Cardiac muscle cell (in vitro differentiated cells and primary cell): ENCODE data around the gene SPESP1. TPM values are rescaled to one million over a fixed set of nuclear protein-coding genes. Genes with fewer than 3 reads are reported as not detected.

ENCODE experiments used
- DNase-seq, 2 donors: peaks; one replicate each; pipeline versions ENCODE4 v3.0.0 to v3.0.0-alpha.2; 2010 to 2017; ENCODE audit warnings: low read depth in 1 of 2, low spot score in 1 of 2
- H3K27ac ChIP-seq: fragments of 200-600 bp; sonication (generic); 2 replicates; pipeline ENCODE4 v1.5.1; 2016
- H3K27me3 ChIP-seq: fragments of 200-600 bp; sonication (generic); 2 replicates; pipeline ENCODE4 v1.6.0; 2016; ENCODE audit warnings: control low read depth
- H3K36me3 ChIP-seq: fragments of 200-600 bp; sonication (generic); 2 replicates; pipeline ENCODE4 v1.5.1; 2016; ENCODE audit warnings: control low read depth
- H3K4me1 ChIP-seq: fragments of 200-600 bp; sonication (generic); 2 replicates; pipeline ENCODE4 v1.8.1; 2017; ENCODE audit warnings: low read depth, mild to moderate bottlenecking, mixed run types
- H3K4me3 ChIP-seq: fragments of 200-600 bp; sonication (generic); 2 replicates; pipeline ENCODE4 v1.5.1; 2016; ENCODE audit warnings: mild to moderate bottlenecking
- H3K9me3 ChIP-seq: fragments of 200-600 bp; sonication (generic); 2 replicates; pipeline ENCODE4 v1.5.1; 2017; ENCODE audit warnings: low read depth, mild to moderate bottlenecking, control low read depth
- polyA plus RNA-seq: library from polyadenylated mRNA; unstranded; fragments of >200 nt; fragmentation: Nextera tagmentation; extraction: Ambion mirVana; gene quantifications from 2 replicates; pipeline ENCODE4 v1.2.1, GENCODE V29; 2016
- total RNA-seq: library from RNA; depleted of rRNA; stranded (reverse); fragments of >200 nt; gene quantifications from 2 replicates; pipeline ENCODE4 v1.2.3, GENCODE V29; 2016
- TF ChIP-seq, protein P1 (sequence below): IDR thresholded peaks from 2 replicates; pipeline ENCODE4 v1.5.1; 2012; ENCODE audit warnings: low read depth, mild to moderate bottlenecking, low read length

SPESP1 gene
- total and polyA plus RNA-seq, 2 experiments from 2014 or later = not detected

DNA sequence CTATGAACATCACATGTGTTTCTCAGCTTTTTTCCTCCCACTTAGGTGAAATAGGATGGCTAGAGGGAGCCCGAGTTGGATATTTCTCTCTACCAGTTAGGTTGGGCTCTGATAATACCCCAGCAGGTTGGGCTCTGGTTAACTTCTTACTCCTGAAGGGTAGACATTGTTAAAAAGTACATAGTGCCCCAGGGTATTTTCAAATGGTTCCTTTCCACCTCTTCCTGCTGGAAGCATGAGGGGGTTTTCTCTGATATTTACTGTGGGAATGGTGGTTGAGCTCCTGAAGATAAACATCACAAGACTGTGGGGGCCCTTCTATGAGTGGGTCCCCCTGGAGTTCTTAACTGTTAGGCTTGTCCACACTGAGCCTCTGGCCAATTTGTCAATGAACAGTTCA, 36.1 kb upstream of the SPESP1 start:
- no peak for DNase-seq
- Histone ChIP-seq H3K4me3 (no peak overlapping the region), H3K27ac (no peak overlapping the region), H3K27me3 (peaks cover 4% of the 10 kb centered on the region), H3K36me3 (no peaks in the 10 kb centered on the region), H3K9me3 (no peaks in the 10 kb centered on the region), H3K4me1 (peaks cover 10% of the 10 kb centered on the region)
- TF ChIP-seq, protein P1, sequence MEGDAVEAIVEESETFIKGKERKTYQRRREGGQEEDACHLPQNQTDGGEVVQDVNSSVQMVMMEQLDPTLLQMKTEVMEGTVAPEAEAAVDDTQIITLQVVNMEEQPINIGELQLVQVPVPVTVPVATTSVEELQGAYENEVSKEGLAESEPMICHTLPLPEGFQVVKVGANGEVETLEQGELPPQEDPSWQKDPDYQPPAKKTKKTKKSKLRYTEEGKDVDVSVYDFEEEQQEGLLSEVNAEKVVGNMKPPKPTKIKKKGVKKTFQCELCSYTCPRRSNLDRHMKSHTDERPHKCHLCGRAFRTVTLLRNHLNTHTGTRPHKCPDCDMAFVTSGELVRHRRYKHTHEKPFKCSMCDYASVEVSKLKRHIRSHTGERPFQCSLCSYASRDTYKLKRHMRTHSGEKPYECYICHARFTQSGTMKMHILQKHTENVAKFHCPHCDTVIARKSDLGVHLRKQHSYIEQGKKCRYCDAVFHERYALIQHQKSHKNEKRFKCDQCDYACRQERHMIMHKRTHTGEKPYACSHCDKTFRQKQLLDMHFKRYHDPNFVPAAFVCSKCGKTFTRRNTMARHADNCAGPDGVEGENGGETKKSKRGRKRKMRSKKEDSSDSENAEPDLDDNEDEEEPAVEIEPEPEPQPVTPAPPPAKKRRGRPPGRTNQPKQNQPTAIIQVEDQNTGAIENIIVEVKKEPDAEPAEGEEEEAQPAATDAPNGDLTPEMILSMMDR = no peak

DNA sequence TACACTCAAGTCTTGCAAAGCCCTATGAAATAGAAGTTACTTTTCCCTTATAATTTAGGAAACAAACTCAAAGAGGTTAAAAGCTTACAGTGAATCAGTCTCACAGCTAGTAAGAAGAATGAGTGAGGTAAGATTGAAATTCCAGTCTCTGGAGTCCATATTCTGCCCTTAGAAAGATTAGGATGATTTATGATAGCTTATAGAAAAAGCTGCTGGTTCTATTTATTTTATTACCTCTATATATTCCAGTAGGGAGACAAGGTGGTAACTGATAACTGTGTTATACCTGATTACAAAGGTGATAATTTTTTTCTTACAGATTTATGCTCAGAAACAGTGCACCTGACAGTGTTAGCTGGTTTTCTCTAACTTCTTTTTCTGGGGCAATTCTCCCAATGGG, 34.1 kb upstream of the SPESP1 start:
- TF ChIP-seq, protein P1 = no peak
- no peak for DNase-seq
- Histone ChIP-seq H3K4me3 (no peak overlapping the region), H3K36me3 (no peaks in the 10 kb centered on the region), H3K27ac (no peak overlapping the region), H3K27me3 (peaks cover 4% of the 10 kb centered on the region), H3K4me1 (peaks cover 10% of the 10 kb centered on the region), H3K9me3 (no peaks in the 10 kb centered on the region)

DNA sequence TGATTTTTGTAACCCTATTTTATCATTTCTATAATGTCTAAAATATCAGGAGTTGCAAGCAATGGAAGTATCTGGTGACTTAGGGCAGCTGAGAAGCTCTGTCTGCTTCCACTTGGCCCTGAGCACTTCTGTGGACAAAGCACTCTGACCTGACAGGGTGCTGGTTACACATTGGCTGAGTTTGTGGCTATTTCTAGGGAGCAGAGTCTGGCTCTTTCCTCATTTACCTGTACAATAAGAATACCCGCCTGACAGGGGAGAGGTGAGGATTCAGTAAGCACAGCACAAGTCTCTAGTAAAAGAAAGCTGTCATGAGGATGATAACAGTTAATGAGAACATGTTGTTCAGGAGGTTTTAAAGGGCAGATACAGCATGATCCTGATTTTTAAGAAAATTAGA, 33.3 kb upstream of the SPESP1 start:
- Histone ChIP-seq H3K9me3 (no peaks in the 10 kb centered on the region), H3K27me3 (no peaks in the 10 kb centered on the region), H3K36me3 (no peaks in the 10 kb centered on the region), H3K4me3 (no peak overlapping the region), H3K4me1 (peaks cover 10% of the 10 kb centered on the region), H3K27ac (no peak overlapping the region)
- TF ChIP-seq, protein P1 = no peak
- DNase-seq = peak in 1 of 2 donors; percentile 33

DNA sequence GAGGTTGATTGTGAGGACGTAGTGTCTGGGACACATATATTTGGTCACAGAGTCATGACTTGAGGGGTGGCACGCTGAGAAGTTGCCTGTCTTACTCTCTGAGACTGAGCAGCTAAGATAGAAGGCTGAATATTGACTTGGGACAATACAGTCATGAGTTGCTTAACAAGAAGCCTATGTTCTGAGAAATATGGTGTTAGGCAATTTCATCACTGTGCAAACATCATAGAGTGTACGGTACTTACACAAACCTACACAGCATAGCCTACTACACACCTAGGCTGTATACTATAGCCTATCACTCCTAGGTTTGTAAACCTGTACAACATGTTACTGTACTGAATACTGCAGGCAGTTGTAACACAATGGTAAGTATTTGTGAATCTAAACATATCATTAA, 30.3 kb upstream of the SPESP1 start:
- Histone ChIP-seq H3K36me3 (no peaks in the 10 kb centered on the region), H3K27ac (no peak overlapping the region), H3K4me1 (peaks cover 10% of the 10 kb centered on the region), H3K4me3 (no peak overlapping the region), H3K9me3 (no peaks in the 10 kb centered on the region), H3K27me3 (no peaks in the 10 kb centered on the region)
- no peak for DNase-seq
- TF ChIP-seq, protein P1 = no peak

DNA sequence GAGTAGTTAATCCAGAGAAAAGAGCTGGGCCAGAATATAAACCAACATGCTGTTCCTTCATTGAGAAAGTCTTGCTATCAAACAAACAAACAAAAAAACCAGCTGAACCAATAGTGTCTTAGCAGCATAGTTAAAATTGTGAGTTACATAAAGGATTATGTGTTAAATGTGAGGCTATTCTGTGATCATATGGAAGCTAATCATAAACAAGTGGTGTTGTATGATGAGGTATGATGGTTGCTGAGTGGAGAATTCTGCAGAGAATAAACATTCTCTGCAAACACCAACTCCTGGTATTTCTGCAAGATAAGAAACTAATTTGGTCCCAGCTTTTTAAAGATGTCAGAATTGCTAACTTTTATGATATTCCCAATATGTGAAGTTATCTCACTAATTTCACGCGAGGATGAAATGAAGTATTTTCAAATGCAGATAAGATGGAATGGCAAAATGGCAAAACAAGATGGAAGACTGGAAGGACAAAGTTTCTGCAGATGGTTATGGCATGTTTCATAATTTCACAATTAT, 22.9 kb upstream of the SPESP1 start:
- Histone ChIP-seq H3K4me3 (no peak overlapping the region), H3K4me1 (no peaks in the 10 kb centered on the region), H3K27ac (no peak overlapping the region), H3K27me3 (peaks cover 13% of the 10 kb centered on the region), H3K36me3 (no peaks in the 10 kb centered on the region), H3K9me3 (no peaks in the 10 kb centered on the region)
- TF ChIP-seq, protein P1 = no peak
- no peak for DNase-seq
